GM18870 (cell line): ENCODE results near the gene TIAM1.

ENCODE experiments used
- ATAC-seq: cut with Tn5 transposase; IDR thresholded peaks from one replicate; pipeline ENCODE4 v1.9.1; 2021; ENCODE audit warnings: moderate library complexity; ENCODE audit not compliant: unreplicated experiment

Gene TIAM1

GRCh38 chr21:31182231-31183140, 161.6 kb downstream of the TIAM1 start:
- no peak for ATAC-seq

- no peak for ATAC-seq
Measured at GRCh38 chr21:31181082-31181750, 162.8 kb downstream of the TIAM1 start.

- ATAC-seq = no peak
Measured at GRCh38 chr21:31180256-31181081, 163.6 kb downstream of the TIAM1 start.

- no peak for ATAC-seq
Measured at GRCh38 chr21:31176725-31177124, 167.3 kb downstream of the TIAM1 start.

- no peak for ATAC-seq
Measured at GRCh38 chr21:31176080-31176551, 167.9 kb downstream of the TIAM1 start.

- ATAC-seq = no peak
Measured at GRCh38 chr21:31173881-31174555, 170.0 kb downstream of the TIAM1 start.

GRCh38 chr21:31172328-31172727, 171.7 kb downstream of the TIAM1 start:
- ATAC-seq = no peak

GRCh38 chr21:31164713-31165694, 179.1 kb downstream of the TIAM1 start:
- ATAC-seq = no peak

GRCh38 chr21:31162827-31163226, 181.2 kb downstream of the TIAM1 start:
- no peak for ATAC-seq

- ATAC-seq = no peak
Measured at GRCh38 chr21:31162079-31162699, 181.9 kb downstream of the TIAM1 start.

GRCh38 chr21:31161157-31161556, 182.9 kb downstream of the TIAM1 start:
- no peak for ATAC-seq

- ATAC-seq = no peak
Measured at GRCh38 chr21:31159808-31160207, 184.3 kb downstream of the TIAM1 start.

GRCh38 chr21:31158789-31159581, 185.1 kb downstream of the TIAM1 start:
- ATAC-seq = no peak

- ATAC-seq = no peak
Measured at GRCh38 chr21:31157756-31158155, 186.3 kb downstream of the TIAM1 start.

- no peak for ATAC-seq
Measured at GRCh38 chr21:31156662-31157061, 187.4 kb downstream of the TIAM1 start.

- ATAC-seq = no peak
Measured at GRCh38 chr21:31156169-31156568, 187.9 kb downstream of the TIAM1 start.

- no peak for ATAC-seq
Measured at GRCh38 chr21:31151156-31152045, 192.7 kb downstream of the TIAM1 start.
